ENCODE data around the gene INKA2.

GRCh38 chr1:111747282-111747734 is 8.1 kb upstream of the INKA2 start:
- TF ChIP-seq CHD1 (IDR thresholded peaks at IDR 0.05; ENCODE audit: low read depth, low read length) (no peak), CTCF (conservative IDR thresholded peaks at IDR 0.05; ENCODE audit: low read depth, low read length) (peak; percentile 87), RAD21 (IDR thresholded peaks at IDR 0.05; ENCODE audit: low read length) (peak; percentile 78), POLR2A (IDR thresholded peaks at IDR 0.05; ENCODE audit: low read depth, low read length) (no peak), CEBPB (IDR thresholded peaks at IDR 0.05; ENCODE audit: low read depth, low read length) (no peak), MAZ (IDR thresholded peaks at IDR 0.05; ENCODE audit: borderline replicate concordance, low read depth, low read length) (no peak), MXI1 (IDR thresholded peaks at IDR 0.05; ENCODE audit: borderline replicate concordance, low read depth, low read length) (no peak), RCOR1 (IDR thresholded peaks at IDR 0.05; ENCODE audit: insufficient replicate concordance, low read length) (no peak), ELK1 (IDR thresholded peaks at IDR 0.05; ENCODE audit: borderline replicate concordance, low read depth, low read length) (no peak), USF2 (IDR thresholded peaks at IDR 0.05; ENCODE audit: low read depth, low read length) (no peak), RFX5 (IDR thresholded peaks at IDR 0.05; ENCODE audit: low read depth, low read length) (no peak)
